ENCODE data around the gene PDXK.

The PDXK gene

DNA sequence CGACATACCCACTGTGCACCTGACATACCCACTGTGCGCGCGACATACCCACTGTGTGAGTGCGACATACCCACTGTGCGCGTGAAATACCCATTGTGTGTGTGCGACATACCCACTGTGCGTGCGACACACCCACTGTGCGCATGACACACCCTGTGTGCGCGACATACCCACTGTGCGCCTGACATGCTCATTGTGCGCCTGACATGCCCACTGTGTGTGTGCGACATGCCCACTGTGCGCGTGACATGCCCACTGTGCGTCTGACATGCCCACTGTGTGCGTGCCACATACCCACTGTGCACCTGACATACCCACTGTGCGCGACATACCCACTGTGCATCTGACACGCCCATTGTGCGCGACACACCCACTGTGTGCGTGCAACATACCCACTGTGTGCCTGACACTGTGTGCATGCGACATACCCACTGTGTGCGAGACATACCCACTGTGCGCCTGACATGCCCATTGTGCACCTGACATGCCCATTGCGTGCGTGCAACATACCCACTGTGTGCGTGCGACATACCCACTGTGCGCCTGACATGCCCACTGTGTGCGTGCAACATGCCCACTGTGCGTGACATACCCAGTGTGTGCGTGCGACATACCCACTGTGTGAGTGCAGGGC, 68.0 kb downstream of the PDXK start:
- no peak for DNase-seq (ENCODE audit: extremely low read depth, low read depth)
- TF ChIP-seq, protein P1, sequence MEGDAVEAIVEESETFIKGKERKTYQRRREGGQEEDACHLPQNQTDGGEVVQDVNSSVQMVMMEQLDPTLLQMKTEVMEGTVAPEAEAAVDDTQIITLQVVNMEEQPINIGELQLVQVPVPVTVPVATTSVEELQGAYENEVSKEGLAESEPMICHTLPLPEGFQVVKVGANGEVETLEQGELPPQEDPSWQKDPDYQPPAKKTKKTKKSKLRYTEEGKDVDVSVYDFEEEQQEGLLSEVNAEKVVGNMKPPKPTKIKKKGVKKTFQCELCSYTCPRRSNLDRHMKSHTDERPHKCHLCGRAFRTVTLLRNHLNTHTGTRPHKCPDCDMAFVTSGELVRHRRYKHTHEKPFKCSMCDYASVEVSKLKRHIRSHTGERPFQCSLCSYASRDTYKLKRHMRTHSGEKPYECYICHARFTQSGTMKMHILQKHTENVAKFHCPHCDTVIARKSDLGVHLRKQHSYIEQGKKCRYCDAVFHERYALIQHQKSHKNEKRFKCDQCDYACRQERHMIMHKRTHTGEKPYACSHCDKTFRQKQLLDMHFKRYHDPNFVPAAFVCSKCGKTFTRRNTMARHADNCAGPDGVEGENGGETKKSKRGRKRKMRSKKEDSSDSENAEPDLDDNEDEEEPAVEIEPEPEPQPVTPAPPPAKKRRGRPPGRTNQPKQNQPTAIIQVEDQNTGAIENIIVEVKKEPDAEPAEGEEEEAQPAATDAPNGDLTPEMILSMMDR (IDR thresholded peaks at IDR 0.05; ENCODE audit: low read depth, low read length) = no peak

DNA sequence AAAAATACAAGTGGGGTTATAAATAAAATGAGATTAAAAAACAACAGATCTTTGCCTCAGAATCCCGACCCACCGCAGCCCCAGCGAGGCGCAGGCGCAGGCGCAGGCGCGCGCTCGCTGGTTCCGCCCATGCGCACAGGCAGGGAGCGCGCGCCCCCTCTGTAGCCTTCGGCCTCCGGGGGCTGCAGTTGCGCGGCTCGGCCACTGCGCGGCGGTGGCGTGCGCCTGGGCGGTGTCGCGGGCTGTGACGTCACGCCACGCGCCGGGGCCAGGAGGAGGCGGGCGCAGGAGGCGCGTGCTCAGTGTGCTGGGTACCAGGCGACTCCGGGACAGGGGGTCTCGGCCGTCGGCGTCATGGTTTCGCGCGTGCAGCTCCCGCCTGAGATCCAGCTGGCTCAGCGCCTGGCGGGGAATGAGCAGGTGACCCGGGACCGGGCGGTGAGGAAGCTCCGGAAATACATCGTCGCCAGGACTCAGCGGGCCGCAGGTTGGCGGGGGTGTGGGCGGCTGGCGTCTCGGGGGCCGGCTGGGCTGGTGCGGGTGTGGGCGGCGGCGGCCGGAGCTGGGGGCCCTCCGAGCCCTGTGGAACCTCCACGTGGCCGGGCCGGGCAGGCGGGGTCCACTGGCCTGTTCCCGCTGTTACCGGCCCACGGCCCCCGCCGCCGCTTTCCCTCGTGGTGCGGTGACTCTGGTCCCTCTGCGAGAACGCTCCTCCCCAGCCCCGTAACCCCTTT, 70.5 kb downstream of the PDXK start, which contains the start of gene RRP1:
TSS of gene RRP1 (plus strand) at position 302 of the 734 bp plus-strand sequence. CDS start at position 355, 53 bp downstream.
- DNase-seq (ENCODE audit: extremely low read depth, low read depth) = peak; percentile 59
- TF ChIP-seq, protein P1 (IDR thresholded peaks at IDR 0.05; ENCODE audit: low read depth, low read length) = peak; percentile 53

DNA sequence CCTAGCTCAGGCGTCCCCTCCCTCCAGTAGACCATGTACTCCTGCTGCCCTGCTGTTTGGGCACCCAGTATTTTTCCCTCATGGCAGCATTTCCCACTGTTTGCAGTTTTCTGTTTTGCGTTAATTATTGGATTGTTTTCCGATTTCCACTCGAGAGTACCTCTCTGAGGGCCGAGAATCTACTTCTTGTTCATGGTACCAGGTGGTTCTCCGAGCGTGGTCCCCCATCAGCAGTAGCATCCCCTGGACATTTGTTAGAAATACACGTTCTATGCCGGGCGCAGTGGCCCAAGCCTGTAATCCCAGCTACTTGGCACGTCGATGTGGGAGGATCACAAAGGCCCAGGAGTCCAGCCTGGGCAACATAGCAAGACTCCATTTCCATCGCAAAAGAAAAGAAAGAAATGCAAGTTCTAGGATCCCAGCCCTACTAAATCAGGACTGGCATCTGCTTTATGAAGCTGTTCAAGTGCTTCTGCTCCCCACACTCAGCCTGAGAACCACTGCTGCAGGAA, 71.1 kb downstream of the PDXK start:
- no peak for DNase-seq (ENCODE audit: extremely low read depth, low read depth)
- TF ChIP-seq, protein P1 (IDR thresholded peaks at IDR 0.05; ENCODE audit: low read depth, low read length) = no peak

DNA sequence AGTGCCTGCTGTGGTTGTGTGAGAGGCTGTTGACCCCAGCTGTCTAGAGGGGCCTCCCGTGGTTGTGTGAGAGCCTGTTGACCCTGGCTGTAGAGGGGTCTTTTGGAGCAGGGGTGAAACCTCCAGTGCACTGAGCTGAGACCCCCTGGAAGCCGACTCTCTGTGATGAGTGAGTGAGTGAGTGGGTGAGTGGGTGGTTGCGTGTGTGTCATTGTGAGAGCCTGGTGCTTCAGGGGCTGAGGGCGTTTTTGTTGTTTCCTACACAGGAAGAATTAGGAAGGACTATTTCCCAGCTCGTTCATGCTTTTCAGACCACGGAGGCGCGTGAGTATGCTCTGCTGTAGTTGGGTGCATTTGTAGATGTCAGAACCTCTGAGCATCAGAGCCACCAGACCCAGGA, 73.5 kb downstream of the PDXK start:
- TF ChIP-seq, protein P1 (IDR thresholded peaks at IDR 0.05; ENCODE audit: low read depth, low read length) = no peak
- no peak for DNase-seq (ENCODE audit: extremely low read depth, low read depth)

DNA sequence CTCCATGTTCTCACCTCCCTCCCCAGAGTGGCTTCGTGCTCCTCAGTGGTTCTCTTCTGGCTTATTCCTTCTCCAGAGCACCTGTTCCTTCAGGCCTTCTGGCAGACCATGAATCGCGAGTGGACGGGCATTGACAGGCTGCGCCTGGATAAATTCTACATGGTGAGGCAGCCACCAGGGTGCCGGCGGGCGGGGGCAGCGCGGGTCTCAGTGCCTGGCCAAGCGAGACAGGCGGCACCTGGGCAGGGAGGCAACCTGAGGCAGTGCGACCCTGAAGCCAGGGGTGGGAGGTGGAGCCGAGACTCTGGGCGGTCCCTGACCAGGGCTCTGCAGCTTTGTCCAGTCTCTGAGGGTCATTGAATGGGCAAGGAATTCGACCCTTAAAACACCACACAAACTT, 74.3 kb downstream of the PDXK start:
- no peak for DNase-seq (ENCODE audit: extremely low read depth, low read depth)
- TF ChIP-seq, protein P1 (IDR thresholded peaks at IDR 0.05; ENCODE audit: low read depth, low read length) = no peak

DNA sequence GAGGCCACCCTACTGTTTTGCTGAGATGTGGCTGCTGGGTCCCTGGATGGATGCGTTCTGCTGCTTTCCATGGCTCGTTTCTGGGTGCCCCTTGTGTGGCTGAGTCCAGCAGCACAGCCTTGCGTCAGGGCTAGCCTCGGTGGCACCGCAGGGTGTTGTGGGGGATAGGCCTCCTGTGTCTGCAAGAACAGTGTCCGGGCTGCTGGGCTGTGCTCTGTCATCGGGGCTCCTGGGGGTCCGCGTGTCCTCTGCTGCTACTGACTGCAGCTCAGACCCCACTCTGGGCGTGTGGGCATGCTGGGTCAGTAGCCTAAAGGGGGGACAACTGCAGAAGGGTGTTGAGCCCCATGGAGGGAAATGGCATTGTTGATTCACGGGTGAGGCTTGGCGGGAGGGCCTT, 75.4 kb downstream of the PDXK start:
- TF ChIP-seq, protein P1 (IDR thresholded peaks at IDR 0.05; ENCODE audit: low read depth, low read length) = no peak
- no peak for DNase-seq (ENCODE audit: extremely low read depth, low read depth)

DNA sequence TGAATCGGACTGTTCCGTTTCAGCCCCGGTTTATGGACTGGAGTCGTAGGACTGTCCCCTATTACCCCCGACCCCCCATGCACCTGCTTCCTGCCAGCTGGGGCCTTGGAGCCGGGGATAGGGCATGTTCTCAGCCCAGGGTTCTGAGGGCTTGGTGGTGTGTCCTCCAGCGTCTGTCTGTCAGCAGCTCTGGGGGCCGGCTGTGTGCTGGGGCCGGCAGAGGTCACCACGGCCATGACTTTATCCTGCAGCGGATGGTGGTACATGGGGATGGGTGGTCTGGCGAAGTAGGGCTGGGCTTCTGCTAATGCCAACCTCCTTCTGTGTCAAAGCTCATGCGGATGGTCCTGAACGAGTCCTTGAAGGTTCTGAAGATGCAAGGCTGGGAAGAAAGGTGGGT, 75.9 kb downstream of the PDXK start:
- TF ChIP-seq, protein P1 (IDR thresholded peaks at IDR 0.05; ENCODE audit: low read depth, low read length) = no peak
- DNase-seq (ENCODE audit: extremely low read depth, low read depth) = no peak
